Endothelial cell (in vitro differentiated cells): ENCODE data around the gene INSYN2B. TPM values are rescaled to one million over a fixed set of nuclear protein-coding genes. Genes with fewer than 3 reads are reported as not detected.

Experiments
- DNase-seq: peaks from one replicate; pipeline ENCODE4 v3.0.0; 2021; ENCODE audit warnings: low spot score
- H3K27ac Mint-ChIP-seq: one replicate; pipeline ENCODE4 v1.8.0; 2021; ENCODE audit warnings: mixed read lengths, inconsistent platforms; ENCODE audit not compliant: unreplicated experiment
- H3K27me3 Mint-ChIP-seq: one replicate; pipeline ENCODE4 v1.8.0; 2021; ENCODE audit warnings: mild to moderate bottlenecking, moderate library complexity, mixed read lengths, inconsistent platforms; ENCODE audit not compliant: unreplicated experiment
- H3K36me3 Mint-ChIP-seq: one replicate; pipeline ENCODE4 v1.8.0; 2021; ENCODE audit warnings: mild to moderate bottlenecking, low read depth, mixed read lengths, inconsistent platforms; ENCODE audit not compliant: unreplicated experiment
- H3K4me1 Mint-ChIP-seq: one replicate; pipeline ENCODE4 v1.8.0; 2021; ENCODE audit warnings: mild to moderate bottlenecking, mixed read lengths, inconsistent platforms; ENCODE audit not compliant: unreplicated experiment
- H3K4me3 Mint-ChIP-seq: one replicate; pipeline ENCODE4 v1.8.0; 2021; ENCODE audit warnings: mild to moderate bottlenecking, mixed read lengths, inconsistent platforms; ENCODE audit not compliant: unreplicated experiment
- H3K9me3 Mint-ChIP-seq: one replicate; pipeline ENCODE4 v1.8.0; 2021; ENCODE audit warnings: mixed read lengths, inconsistent platforms; ENCODE audit not compliant: unreplicated experiment
- microRNA-seq: library from miRNA; unstranded; fragments of <30 nt; microRNA quantifications from one replicate; pipeline ENCODE4, GENCODE V29; 2020; ENCODE audit not compliant: unreplicated experiment
- total RNA-seq: library from RNA; stranded (reverse); fragmentation: NEBNext Ultra II Directional; extraction: Animal tissue kit (Norgen Biotek cat#: 25700); gene quantifications from one replicate; pipeline ENCODE4 v1.2.1, GENCODE V29; 2021; ENCODE audit not compliant: unreplicated experiment
- TF ChIP-seq, protein P1 (sequence below): fragments of 200-600 bp; sonication (generic); IDR thresholded peaks from one replicate; pipeline ENCODE4 v1.5.0; 2021; ENCODE audit warnings: antibody characterized with exemption; ENCODE audit not compliant: unreplicated experiment

Gene INSYN2B
- total RNA-seq, 1 donor from 2014 or later, result 4.5 TPM

DNA sequence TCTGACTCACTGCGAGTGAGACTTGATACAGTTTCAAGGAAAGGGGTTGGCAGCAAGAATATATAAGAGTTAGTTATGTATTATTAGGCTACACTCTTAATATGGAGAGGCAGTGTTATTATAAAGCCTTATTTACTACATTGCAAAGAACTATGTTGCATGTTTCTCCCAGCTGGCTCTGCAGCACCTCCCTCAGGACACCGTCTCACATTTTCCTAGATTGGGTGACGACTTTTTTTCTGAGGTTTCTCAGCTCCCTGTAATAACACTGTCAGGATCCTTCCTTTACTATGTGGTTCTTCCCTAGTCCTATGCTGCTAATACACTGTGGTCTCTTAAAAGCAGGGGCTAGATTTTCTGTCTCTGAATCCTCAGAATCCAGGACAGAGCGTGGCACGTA, 153.7 kb downstream of the INSYN2B start:
- TF ChIP-seq, protein P1, sequence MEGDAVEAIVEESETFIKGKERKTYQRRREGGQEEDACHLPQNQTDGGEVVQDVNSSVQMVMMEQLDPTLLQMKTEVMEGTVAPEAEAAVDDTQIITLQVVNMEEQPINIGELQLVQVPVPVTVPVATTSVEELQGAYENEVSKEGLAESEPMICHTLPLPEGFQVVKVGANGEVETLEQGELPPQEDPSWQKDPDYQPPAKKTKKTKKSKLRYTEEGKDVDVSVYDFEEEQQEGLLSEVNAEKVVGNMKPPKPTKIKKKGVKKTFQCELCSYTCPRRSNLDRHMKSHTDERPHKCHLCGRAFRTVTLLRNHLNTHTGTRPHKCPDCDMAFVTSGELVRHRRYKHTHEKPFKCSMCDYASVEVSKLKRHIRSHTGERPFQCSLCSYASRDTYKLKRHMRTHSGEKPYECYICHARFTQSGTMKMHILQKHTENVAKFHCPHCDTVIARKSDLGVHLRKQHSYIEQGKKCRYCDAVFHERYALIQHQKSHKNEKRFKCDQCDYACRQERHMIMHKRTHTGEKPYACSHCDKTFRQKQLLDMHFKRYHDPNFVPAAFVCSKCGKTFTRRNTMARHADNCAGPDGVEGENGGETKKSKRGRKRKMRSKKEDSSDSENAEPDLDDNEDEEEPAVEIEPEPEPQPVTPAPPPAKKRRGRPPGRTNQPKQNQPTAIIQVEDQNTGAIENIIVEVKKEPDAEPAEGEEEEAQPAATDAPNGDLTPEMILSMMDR, result no peak
- no peaks in the 10 kb centered on the region for H3K27me3 Mint-ChIP-seq
- H3K9me3 Mint-ChIP-seq, result no peaks in the 10 kb centered on the region
- H3K4me3 Mint-ChIP-seq, result no peak overlapping the region
- no peaks in the 10 kb centered on the region for H3K36me3 Mint-ChIP-seq
- H3K27ac Mint-ChIP-seq, result no peak overlapping the region
- no peaks in the 10 kb centered on the region for H3K4me1 Mint-ChIP-seq
- DNase-seq, result no peak

DNA sequence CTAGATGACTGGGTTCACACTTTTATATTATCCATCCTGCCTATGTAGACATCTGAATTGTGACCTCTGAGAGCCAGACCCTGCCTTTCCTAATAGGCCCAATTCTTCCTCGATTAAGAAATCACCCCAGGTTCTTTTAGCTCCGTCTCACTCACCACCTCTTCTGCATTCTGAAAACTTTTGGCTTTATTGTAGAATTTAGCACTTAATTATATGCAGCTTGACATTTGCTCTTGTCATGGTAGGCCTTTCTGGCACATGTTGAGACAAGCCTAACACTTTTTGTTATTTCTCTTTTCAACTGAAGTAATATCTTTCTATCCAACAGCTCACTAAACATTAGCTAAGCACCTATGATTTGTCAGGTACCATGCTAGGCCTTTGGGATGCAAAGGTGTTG, 163.3 kb downstream of the INSYN2B start:
- H3K27ac Mint-ChIP-seq, result no peak overlapping the region
- no peaks in the 10 kb centered on the region for H3K36me3 Mint-ChIP-seq
- DNase-seq, result no peak
- H3K27me3 Mint-ChIP-seq, result no peaks in the 10 kb centered on the region
- TF ChIP-seq, protein P1, result no peak
- H3K9me3 Mint-ChIP-seq, result no peaks in the 10 kb centered on the region
- H3K4me3 Mint-ChIP-seq, result no peak overlapping the region
- H3K4me1 Mint-ChIP-seq, result no peaks in the 10 kb centered on the region

DNA sequence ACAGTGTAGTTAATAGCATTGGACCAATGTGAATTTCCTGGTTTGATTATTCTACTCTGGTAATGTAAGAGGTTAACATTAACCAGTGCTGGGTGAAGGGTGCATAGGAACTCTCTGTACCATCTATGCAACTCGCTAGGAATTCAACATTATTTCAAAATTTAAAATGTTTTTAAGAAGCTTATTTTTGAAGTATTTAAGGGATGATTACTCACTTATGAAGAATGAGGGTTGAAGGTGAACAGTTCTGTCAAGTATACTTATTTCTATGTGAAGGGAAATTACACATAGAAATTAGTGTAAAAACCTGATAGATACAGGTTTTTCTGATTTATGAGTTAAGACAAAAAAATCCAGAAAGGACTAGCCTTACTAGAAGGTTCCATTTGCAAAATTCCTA, 165.8 kb downstream of the INSYN2B start:
- no peak for DNase-seq
- no peaks in the 10 kb centered on the region for H3K36me3 Mint-ChIP-seq
- TF ChIP-seq, protein P1, result no peak
- H3K9me3 Mint-ChIP-seq, result no peaks in the 10 kb centered on the region
- H3K27me3 Mint-ChIP-seq, result peaks cover 1% of the 10 kb centered on the region
- no peak overlapping the region for H3K27ac Mint-ChIP-seq
- H3K4me3 Mint-ChIP-seq, result no peak overlapping the region
- peaks cover 13% of the 10 kb centered on the region for H3K4me1 Mint-ChIP-seq

Small RNAs within 50 kb of the gene (microRNA-seq; reads per million reads assigned to microRNA genes)
- gene MIR378E, result not detected

Other genes starting within 250 kb of the INSYN2B start
- 2.2 TPM for gene FOXI1, start 125.4 kb upstream of the INSYN2B start, total RNA-seq